SK-N-SH (cell line): ENCODE data around the gene ANO10.

Experiments
- CTCF ChIP-seq: fragments of 200-600 bp; sonication (generic); IDR thresholded peaks from 2 replicates; pipeline ENCODE4 v1.6.1; 2017; ENCODE audit warnings: antibody characterized with exemption, mild to moderate bottlenecking, moderate library complexity
- EP300 ChIP-seq, 2 experiments: IDR thresholded peaks; 2 replicates each; pipeline versions ENCODE4 v1.4.0 to v1.6.1; 2012; ENCODE audit warnings: borderline replicate concordance in 1 of 2, low read depth in 1 of 2, low read length in 1 of 2
- FOXJ3 ChIP-seq: sonication (generic); formaldehyde crosslinking; IDR thresholded peaks from 2 replicates; pipeline ENCODE4 v1.5.1; 2020; ENCODE audit warnings: mild to moderate bottlenecking, missing genetic modification reagents
- GABPA ChIP-seq: IDR thresholded peaks from 2 replicates; pipeline ENCODE4 v1.4.0; 2012; ENCODE audit warnings: low read depth, mild to moderate bottlenecking
- IRF3 ChIP-seq: fragments of 150-350 bp; IDR thresholded peaks from 2 replicates; pipeline ENCODE4 v1.6.1; 2016; ENCODE audit warnings: mild to moderate bottlenecking, low read depth, low read length
- MAX ChIP-seq: IDR thresholded peaks from 2 replicates; pipeline ENCODE4 v1.4.0; 2012; ENCODE audit warnings: low read depth
- RAD21 ChIP-seq: IDR thresholded peaks from 2 replicates; pipeline ENCODE4 v1.6.1; 2012; ENCODE audit warnings: mild to moderate bottlenecking, low read length
- RCOR1 ChIP-seq: fragments of 150-350 bp; IDR thresholded peaks from 2 replicates; pipeline ENCODE4 v1.6.1; 2017; ENCODE audit warnings: antibody characterized with exemption, low read length
- REST ChIP-seq: IDR thresholded peaks from 2 replicates; pipeline ENCODE4 v1.6.1; 2012; ENCODE audit warnings: mild to moderate bottlenecking, low read depth, low read length, moderate library complexity
- RFX5 ChIP-seq: IDR thresholded peaks from 2 replicates; pipeline ENCODE4 v1.6.1; 2012; ENCODE audit warnings: mild to moderate bottlenecking, improper control_type of control experiment, low read length
- SMC3 ChIP-seq: IDR thresholded peaks from 2 replicates; pipeline ENCODE4 v1.6.1; 2012; ENCODE audit warnings: low read depth, low read length, improper control_type of control experiment
- TAF1 ChIP-seq: IDR thresholded peaks from 2 replicates; pipeline ENCODE4 v1.6.1; 2012; ENCODE audit warnings: low read depth, mild to moderate bottlenecking, low read length, moderate library complexity, borderline replicate concordance
- USF1 ChIP-seq: IDR thresholded peaks from 2 replicates; pipeline ENCODE4 v1.4.0; 2012; ENCODE audit warnings: low read depth, borderline replicate concordance

GRCh38 chr3:43618142-43618541, 3.7 kb downstream of the ANO10 start:
- TF ChIP-seq USF1 (no peak), RCOR1 (no peak), GABPA (no peak), EP300 (IDR thresholded peaks at IDR 0.05; ENCODE audit: borderline replicate concordance in 1 of 2, low read depth in 1 of 2, low read length in 1 of 2) (no peak), RAD21 (no peak), REST (no peak), MAX (no peak), TAF1 (no peak), RFX5 (no peak), CTCF (no peak), FOXJ3 (CRISPR knock-in tag) (no peak), SMC3 (no peak), IRF3 (no peak)
